NCI-H226 (cell line): Measurements from ENCODE around the gene CDC45.
"Not testable (repeated sequence)": the region's sequence is repeated elsewhere in the genome, so short reads cannot be mapped to it uniquely, and the experiment has no call there.

Experiments
- DNase-seq: peaks from one replicate; pipeline ENCODE4 v3.0.0-alpha.2; 2015

Gene CDC45

GRCh38 chr22:19479355-19480172, at the start of gene CDC45:
CDC45 (plus strand) TSS chr22:19479920; CDS start chr22:19479969, 49 bp downstream.
- DNase-seq: peak; percentile 93

DNA sequence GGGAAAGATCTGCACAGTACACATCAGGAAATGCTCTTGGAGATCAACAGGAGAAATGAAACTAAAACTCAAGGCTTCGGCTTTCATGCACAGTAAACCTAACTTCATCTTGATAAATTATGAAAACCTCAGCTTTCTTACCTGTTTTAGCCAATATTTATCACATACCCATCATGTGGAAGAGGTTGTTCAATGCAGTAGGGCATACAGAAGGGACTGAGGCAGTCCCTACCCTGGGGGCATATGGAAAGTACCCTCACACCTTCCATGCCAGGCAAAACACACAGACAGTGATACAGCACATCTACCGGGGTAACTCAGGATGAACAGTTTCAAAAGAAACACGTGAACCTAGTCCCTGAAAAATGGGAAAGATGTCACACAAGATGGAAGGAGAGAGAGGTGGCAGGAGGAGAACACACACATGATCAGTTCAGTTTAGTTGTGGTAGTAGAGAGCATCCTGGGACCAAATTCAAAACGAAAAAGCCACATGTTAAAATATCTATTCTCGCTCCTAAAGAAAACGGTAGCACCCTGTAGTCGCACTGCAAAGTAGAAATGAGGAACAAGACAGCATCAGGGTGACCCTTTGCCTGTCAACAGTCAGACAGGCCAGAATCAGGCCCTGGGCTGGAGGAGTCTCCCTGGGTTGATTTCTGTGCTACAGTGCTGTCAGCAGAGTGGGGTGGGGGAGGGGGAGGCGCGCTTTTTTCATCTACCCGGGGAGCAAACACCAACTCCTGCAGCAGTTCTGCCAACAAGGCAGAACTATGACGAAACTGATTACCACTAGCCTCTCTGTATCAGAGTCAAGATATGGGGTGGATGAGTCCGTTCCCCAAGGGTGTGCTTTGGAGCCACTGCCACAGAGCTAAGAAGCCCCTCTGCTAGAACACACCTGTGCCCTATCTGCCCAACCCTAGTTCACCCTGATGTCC, 49.5 kb upstream of the CDC45 start:
- DNase-seq: peak; percentile 29

GRCh38 chr22:19430890-19431541, 48.7 kb upstream of the CDC45 start:
- DNase-seq: no peak

DNA sequence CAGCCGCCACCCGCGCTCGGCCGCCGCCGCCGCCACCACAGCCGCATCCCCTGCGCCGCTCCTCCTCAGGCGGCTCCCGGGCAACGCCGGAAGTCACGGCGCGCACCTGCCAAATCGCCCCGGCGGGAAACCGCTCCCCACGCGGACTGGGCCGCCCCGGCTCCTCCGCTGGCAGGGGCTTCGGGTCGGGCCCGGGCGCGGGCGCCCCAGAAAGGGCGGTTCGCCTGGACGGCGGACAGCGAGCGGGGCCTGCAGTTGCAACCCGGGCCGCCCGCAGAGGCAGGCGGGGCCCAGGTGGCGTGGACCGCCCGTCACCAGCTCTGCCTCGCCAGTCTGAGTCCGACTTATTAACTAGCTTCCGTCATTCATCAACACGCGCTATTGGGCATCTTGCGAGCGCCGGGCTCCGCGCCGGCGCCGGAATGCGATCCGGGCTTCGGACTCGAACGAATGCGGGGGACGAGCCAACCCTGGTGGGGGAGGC, 48.0 kb upstream of the CDC45 start, which contains the start of gene HIRA:
HIRA (minus strand) TSS at position 85 of the 484 bp plus-strand sequence. CDS start 257 bp downstream, outside the sequence.
- peak; percentile 40 for DNase-seq

DNA sequence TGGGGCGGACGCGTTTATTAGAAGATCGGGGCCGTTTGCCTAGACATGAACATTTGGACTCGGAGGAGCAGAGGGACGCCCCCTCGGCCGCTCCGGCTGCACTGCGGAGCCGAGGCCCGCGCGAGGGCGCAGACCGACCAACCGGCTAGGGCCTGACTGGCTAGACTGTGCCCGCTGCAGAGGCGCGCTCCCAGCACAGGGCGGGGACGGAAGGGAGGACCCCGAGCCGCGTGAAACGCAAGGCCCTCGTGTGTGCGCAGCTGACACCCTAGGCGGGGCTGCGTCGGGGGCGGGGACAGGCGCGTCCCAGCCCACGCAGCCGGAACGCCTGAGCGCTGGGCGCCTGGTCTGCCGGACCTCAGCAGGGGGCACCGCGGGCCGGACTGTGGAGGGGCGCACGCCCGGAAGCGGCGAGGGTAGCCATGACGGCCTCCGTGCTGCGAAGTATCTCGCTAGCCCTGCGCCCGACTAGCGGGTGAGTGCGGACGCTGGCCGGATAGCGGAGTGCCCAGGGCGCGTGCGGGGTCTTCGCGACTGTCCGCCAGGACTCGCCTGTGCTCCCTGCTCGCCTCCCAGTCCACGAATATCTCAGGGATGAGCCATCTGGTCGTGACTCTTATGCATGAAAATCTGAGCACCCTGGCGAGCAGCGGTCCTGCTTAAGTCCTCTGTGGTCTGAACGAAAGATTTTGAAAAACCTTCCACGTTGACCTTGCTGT, 47.4 kb upstream of the CDC45 start, which contains the start of gene MRPL40:
MRPL40 (plus strand) TSS at position 413 of the 719 bp plus-strand sequence; CDS start at position 423, 10 bp downstream.
- DNase-seq: peak; percentile 78

GRCh38 chr22:19434401-19434800, 45.3 kb upstream of the CDC45 start:
- no peak for DNase-seq

DNA sequence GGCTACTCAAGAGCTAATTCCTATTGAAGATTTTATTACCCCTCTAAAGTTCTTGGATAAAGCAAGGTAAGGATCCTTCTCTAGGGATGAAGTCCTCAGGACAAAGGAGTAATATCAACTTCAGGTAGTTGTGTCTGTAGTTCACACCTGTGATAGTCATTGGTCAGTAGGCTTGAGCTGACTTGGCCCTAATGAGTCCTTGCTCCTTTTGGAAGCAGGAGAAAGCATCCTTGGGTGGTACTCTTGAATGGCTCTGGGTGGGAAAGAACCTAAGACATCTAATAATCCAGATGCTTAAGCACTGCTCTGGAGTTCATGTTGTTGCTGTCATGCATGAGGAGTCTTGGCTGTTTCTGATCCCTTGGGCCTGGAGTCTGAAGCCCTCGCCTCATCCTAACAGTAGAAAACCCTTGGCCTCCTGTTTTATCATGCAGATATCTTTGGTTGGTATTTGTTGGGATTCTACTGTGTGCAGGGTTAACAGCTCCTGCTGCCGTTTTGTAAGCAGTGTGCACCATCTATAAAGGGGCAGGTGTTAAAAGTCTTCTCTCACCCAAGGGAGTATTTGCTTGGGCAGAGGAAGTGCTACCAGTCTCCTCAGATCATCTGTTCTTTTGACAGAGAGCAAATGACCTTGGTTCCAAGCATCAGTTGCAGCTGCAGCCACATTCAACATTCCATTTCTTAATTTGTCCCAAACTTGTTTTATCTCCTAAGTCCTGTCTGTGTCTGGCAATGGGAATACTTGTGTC, 44.7 kb upstream of the CDC45 start:
- no peak for DNase-seq

DNA sequence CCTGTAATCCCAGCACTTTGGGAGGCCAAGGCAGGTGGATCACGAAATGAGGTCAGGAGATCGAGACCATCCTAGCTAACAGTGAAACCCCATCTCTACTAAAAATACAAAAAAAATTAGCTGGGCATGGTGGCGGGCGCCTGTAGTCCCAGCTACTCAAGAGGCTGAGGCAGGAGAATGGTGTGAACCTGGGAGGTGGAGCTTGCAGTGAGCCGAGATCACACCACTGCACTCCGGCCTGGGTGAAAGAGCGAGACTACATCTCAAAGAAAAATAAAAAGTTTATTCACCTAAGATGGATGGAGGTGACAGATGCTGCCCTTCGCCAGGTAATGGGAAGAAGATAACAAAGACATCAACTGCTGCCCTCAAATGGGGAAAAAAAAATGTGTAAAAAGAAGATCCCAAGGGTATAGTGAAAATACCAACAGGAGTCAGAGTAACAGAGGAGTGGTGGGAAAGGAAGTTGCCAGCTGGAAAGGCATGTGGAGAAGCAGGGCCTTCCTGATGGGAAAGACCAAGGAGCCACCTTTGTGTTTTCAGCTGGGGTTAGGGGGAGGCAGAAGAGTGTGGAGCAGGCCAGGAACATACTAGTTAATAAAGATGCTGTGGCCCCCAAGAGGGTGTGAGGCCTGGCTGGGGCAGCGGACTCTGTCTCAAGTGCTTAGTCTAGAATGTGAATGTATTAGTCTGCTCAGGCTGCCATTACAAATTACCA, 43.1 kb upstream of the CDC45 start:
- DNase-seq: not testable (repeated sequence)

DNA sequence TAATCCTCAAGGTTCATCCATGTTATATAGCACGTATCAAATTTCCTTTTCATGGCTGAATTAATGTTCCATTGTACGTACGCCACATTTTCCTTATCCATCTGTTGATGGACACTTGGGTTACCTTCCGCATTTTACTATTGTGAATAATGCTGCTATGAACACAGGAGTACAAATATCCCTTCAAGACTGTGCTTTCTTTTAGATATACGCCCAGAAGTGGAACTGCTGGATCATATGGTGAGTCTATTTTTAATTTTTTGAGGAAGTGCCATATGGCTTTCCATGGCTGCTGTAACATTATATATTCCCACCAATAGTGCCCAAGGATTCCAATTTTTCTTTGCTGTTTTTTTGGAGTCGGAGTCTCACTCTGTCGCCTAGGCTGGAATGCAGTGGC, 41.4 kb upstream of the CDC45 start:
- no peak for DNase-seq

GRCh38 chr22:19440411-19441195, 39.1 kb upstream of the CDC45 start:
- no peak for DNase-seq

- no peak for DNase-seq
These were observed 37.6 kb upstream of the CDC45 start for GRCh38 chr22:19442166-19442565.

- DNase-seq: no peak
These were observed 36.0 kb upstream of the CDC45 start for GRCh38 chr22:19443544-19444211.

DNA sequence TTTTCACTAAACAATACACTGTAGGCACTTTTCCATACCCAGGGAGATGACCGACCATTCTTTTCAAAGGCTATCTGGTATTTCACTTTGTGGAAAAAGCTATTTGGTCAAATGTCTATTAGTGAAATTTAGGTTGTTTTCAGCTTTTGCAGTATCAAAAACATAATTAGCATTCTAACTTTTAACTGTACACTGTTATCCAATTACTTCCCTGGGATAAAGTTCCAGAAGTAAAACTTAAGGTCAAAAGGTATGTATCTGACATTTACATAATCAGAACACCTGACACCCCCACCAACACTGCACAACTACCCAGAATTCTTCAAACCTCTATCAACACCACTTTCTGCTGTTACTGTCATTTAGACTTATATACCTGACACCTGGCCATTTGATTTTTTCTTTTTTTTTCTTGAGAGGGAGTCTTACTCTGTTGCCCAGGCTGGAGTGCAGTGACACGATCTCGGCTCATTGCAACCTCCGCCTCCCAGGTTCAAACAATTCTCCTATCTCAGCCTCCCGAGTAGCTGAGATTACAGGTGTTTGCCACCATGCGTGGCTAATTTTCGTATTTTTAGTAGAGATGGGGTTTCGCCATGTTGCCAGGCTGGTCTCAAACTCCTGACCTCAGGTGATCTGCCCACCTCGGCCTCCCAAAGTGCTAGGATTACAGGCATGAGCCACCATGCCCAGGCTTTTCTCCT, 34.3 kb upstream of the CDC45 start:
- DNase-seq: not testable (repeated sequence)

GRCh38 chr22:19446603-19447329, 33.0 kb upstream of the CDC45 start:
- no peak for DNase-seq

DNA sequence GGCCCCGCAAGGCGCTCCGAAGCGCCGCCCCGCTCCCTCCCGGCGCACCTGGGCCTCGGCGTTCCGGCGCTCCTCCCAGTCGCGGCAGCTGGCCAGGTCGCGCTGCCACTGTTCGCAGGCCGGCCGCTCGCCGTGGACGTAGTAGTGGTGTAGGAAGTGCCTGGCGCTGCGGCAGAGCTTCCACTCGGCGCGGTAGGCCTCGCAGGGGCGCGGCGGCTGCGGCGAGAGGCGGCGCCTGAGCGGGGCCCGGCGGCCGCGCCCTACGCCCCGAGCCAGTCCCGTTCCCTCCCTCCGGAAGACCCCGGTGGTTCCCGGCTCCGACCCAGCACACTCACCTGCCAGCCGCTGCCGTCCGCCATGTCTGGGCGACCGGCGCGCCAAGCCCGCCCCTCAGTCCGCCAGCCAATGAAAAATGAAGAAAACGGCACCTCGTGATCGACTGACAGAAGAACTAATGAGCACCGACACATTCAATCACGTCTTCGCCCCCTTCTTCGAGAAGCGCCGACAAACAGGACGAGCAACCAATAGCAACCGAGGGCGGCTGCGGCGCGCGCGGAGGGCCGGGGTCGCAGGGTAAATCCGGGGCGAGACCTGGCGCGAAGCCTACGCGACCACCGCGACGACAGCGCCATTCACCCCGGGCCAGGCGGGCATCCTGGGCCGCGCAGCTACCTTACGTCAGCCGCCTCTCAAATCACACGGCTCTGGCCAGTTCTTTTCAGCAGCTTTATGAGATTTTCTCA, 32.2 kb upstream of the CDC45 start, which contains the start of gene C22orf39:
C22orf39 (minus strand) TSS at position 382 of the 746 bp plus-strand sequence; CDS start at position 359, 23 bp downstream.
- peak; percentile 73 for DNase-seq

- DNase-seq: no peak
These were observed 31.6 kb upstream of the CDC45 start for GRCh38 chr22:19448076-19448607.
